GM18499 (cell line): ENCODE results near the gene PIP5K1A.

ENCODE experiments used
- ATAC-seq: cut with Tn5 transposase; IDR thresholded peaks from one replicate; pipeline ENCODE4 v1.9.1; 2021; ENCODE audit warnings: moderate number of reproducible peaks; ENCODE audit not compliant: insufficient read depth, unreplicated experiment

The PIP5K1A gene

GRCh38 chr1:151287341-151287699 lies 89.0 kb downstream of the PIP5K1A start:
- ATAC-seq = no peak

DNA sequence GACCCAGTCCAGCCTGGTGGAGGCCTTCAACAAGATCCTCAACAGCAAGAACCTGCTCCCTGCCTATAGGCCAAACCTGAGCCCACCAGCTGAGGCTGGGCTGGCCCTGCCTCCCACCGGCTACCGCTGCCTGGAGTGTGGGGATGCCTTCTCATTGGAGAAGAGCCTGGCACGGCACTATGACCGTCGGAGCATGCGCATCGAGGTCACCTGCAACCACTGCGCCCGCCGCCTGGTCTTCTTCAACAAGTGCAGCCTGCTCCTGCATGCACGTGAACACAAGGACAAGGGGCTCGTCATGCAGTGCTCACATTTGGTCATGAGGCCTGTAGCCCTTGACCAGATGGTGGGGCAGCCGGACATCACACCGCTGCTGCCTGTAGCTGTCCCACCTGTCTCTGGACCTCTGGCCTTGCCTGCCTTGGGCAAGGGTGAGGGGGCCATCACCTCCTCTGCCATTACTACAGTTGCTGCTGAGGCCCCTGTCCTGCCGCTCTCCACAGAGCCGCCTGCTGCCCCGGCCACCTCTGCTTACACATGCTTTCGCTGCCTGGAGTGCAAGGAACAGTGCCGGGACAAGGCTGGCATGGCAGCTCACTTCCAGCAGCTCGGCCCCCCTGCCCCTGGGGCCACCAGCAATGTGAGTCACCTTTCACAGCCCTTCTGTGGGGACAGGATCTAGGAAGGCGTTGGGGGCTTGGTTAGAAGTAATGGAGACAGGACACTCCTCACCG lies 89.6 kb downstream of the PIP5K1A start:
- ATAC-seq = no peak

DNA sequence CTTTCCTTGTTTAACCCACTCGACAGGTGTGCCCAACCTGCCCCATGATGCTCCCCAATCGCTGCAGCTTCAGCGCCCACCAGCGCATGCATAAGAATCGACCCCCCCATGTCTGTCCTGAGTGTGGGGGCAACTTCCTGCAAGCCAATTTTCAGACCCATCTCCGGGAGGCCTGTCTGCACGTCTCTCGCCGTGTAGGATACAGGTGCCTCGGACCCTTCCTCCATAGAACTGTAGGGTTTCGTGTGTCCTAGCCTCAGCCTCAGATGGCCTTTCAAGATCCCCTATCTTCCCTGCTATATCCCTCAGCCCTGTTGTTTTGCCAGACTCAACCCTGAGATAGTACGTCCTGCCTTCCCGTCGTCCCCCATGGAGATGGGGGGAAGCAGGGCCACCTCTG lies 90.2 kb downstream of the PIP5K1A start:
- no peak for ATAC-seq

DNA sequence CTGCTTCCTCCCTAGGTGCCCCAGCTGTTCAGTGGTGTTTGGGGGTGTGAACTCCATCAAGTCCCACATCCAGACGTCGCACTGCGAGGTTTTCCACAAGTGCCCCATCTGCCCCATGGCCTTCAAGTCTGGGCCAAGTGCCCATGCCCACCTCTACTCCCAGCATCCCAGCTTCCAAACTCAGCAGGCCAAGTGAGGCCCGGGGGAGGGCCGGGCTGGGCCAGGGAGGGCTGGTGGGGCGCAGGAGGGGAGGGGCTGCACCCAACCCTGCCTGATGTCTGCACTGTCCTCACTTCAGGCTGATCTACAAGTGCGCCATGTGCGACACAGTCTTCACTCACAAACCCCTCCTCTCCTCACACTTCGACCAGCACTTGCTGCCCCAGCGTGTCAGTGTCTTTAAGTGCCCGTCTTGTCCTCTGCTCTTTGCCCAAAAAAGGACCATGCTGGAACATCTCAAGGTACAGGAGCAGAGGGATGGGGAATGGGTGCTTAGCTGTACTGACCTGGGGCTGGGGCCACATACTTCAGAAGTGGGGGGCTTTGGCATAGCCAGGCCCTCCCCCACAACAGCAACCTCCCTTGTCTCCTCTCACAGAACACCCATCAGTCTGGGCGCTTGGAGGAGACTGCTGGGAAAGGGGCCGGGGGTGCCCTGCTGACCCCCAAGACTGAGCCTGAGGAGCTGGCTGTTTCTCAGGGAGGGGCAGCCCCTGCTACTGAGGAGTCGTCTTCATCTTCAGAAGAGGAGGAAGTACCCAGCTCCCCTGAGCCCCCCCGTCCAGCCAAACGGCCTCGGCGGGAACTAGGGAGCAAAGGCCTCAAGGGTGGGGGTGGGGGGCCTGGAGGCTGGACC lies 91.0 kb downstream of the PIP5K1A start:
- no peak for ATAC-seq

- ATAC-seq = no peak
Observed at GRCh38 chr1:151289991-151290708, 91.8 kb downstream of the PIP5K1A start.

GRCh38 chr1:151290709-151291303 lies 92.5 kb downstream of the PIP5K1A start:
- no peak for ATAC-seq

- ATAC-seq = no peak
Observed at GRCh38 chr1:151292207-151293030, 94.1 kb downstream of the PIP5K1A start.

DNA sequence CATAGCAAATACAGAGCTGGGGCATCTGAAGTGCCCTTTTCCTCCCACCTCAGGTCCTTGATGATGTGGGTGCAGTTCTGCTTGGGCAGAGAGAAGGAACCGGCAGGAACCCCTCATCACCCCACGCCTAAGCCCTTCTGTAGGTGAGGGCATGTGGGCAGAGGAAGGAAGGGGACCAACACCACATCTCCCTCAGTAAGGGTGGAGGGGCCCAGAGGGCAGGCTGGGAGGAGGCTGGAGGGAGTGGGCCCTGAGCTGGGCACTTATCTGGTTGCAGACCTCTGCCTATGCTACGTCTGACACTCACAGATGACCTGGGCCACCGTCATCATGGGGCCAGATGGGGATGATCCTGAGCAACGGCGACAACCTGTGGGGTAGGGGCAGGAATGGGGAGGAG lies 94.7 kb downstream of the PIP5K1A start:
- ATAC-seq = no peak

GRCh38 chr1:151294742-151295462 lies 96.5 kb downstream of the PIP5K1A start:
- ATAC-seq = no peak
